Measurements from ENCODE around the gene PELI3.
"Not testable (repeated sequence)": the region's sequence is repeated elsewhere in the genome, so short reads cannot be mapped to it uniquely, and the experiment has no call there.

PELI3 gene

DNA sequence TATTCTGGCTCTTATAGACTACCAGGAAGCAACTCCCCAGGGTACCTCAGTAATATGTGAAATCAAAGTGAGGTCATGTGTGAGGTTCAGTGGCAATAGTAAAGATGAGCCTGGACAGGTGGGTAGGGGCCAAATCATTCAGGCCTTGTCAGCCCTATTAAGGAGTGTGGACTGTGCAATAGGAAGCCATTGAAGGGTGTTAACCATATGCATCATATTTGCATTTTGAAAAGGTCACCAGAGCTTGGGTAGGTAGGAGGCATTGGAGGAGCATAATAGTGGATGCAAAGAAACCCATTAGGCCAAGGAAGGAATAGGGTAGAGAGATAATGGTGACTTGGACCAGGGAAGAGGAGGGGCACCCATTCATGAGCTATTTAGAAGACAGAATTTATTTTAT lies 19.7 kb upstream of the PELI3 start:
- DNase-seq = no peak

GRCh38 chr11:66448523-66448922 lies 18.2 kb upstream of the PELI3 start:
- DNase-seq = no peak

GRCh38 chr11:66450560-66450959 lies 16.1 kb upstream of the PELI3 start:
- no peak for DNase-seq

DNA sequence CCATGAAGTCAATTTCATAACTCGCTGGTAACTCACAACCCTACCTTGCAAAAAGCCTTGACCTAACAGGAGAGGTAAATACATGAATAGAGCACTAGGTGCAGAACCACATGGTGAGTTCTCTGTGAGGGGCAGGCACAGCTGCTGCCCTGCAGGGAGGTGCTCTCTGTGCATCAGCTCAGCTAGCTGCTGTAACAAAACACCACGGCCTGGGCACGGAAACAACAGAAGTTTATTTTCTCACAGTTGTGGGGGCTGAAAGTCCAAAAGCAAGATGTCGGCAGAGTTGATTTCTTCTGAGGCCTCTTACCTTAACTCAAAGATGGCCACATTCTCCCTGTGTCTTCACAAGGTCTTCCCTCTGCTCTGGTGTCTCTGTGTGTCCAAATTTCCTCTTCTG lies 15.0 kb upstream of the PELI3 start:
- DNase-seq = no peak

DNA sequence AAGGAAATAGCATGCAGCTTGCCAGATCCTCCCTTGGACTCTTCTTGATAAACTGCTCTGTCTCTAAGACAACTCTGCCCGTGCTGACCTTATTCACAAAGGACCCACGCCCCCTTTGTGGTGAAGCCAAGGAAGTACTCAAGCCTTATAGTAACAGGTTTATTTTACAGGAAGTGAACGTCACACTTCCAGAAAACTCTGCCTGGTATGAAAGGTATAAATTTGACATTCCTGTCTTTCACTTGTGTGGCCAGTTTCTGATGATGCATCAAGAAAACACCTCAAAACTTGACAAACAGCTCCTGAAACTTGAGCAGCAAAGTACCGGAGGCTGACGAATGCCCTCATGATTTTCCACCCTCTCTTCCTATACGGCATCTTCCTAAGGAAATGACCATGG lies 12.5 kb upstream of the PELI3 start:
- no peak for DNase-seq

DNA sequence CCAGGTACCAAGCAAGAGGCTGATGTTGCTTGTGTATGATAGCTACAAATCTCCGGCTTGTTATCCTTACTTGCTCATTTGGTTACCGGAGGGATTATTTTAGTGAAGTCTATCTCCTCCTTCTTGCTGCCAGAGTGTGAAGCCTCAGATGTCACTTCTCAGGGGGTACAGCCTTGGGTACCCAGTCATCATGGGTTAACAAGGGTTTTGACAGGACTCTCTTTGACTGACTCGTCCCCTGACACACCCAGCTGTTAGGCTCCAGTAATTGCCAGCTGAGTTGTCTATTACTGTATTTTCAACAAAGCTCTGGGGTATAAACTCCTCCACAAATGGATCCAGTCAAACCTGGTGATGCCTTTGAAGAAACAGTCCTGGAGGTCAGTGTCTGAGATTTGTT lies 11.9 kb upstream of the PELI3 start:
- no peak for DNase-seq

- no peak for DNase-seq
Observed at GRCh38 chr11:66457826-66458225, 8.9 kb upstream of the PELI3 start.

DNA sequence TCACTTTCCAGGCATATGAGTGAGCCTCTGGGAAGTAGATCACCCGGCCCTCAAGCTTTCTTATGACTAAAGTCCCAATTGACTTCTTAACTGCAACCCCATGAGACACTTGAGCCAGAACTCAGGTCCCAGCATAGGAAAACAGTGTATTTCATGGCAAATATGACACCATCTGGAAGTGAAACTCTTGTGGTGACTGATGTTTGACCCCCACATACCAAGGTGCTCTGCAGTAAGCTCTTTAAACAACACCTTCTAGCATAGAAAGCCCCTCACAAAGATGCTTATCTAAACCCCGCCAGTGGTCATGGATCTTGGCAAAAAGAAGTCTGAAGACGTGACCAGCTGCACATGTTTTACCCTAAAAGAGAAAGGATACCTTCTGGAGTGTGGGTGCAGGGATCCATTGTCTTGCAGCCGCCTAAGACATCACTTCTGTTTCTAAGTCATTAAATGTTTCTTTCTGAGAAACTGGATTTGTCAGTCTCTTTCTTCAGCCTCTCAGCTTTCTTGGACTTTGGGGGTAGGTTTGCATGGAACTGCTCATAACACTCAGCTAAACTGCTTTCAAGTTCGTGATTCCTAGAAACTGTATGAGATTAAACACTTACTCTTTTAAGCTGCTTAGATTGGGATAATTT lies 7.4 kb upstream of the PELI3 start:
- DNase-seq = no peak

DNA sequence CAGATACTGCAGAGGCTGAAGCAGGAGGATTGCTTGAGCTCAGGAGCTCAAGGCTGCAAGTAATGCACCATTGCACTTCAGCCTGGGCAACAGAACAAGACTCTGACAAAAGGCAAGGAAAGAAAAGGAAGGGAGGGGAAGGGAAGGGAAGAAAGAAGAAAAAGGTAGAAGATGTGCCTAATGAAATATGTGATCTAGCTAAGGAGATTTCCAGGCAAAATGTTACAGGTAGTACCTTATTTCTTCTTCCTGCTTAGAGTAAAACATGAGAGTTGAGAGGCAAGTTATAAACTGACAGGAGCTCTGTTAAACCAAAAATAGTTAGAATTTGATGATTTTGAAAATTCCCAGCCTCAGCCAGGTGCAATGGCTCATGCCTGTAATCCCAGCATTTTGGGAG lies 4.7 kb upstream of the PELI3 start:
- no peak for DNase-seq

DNA sequence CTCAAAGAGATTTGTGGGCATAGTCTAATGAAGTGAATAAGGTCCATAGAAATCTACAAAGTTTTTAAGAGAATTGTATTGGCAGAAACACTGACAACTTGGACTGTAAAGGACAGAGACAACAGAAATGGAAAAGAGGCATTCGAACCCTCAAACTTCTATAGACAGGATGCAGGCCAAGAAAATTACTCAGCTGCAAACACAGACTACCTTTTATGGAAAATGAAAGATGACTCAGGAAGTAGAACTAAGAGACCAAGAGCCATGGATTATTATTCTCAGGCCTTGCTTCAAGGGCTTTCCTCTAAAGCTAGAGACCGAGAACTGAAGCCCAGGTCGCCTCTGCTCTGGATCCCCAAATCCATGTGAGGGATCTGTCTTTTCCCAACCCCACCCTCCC lies 3.8 kb upstream of the PELI3 start:
- DNase-seq = no peak

- not testable (repeated sequence) for DNase-seq
Observed at GRCh38 chr11:66464116-66464515, 2.6 kb upstream of the PELI3 start.

DNA sequence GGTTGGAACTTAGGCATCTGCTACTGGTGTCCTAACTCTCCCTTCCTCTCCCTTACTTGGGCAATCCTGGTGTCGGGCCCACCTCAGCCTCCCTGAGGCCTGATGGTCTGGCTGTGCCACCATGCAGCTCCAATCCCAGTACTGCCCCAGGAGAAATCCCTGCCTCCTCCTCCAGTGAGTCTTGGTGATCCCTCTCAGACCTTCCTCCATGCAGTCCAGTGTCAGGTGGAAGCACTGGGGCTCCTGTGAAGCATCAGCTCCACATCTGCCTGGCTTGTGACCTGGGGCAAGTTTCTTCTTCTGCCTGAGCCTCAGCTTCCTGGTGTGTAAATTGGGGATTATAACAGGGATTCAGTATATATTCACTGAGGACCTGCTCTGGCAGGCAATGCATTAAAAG lies 1.8 kb upstream of the PELI3 start:
- DNase-seq = no peak

- DNase-seq = no peak
Observed at GRCh38 chr11:66465373-66466224, 1.1 kb upstream of the PELI3 start.

DNA sequence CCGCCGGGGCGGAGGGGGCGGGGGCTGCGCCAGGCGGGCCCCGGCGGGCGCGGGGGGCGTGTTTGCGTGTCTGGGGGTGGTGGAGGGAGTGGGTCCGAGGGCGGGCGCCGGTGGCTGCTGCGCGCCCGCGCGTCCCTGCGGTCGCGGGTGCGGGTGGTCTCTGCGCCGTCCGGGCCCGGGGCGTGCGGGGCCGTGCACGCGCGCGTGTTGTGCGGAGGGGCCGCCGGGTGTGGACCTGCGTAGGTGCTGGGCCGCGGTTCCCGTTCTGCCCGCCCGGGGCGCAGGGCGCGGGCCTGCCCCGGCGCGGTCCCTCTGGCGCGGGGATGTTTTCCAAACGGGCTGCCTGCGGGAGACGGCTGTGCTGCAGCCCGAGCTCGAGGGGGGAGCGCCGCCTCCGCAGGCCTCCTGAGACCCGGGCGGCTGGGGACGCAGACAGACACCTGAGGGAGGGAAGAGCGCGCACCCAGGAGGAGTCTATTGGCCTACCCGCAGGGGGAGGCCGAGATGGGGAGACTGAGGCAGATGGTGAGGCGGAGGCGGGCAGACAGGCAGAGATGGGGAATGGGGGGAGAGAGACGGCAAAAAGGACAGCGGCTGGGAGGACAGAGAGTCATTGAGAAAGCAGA lies 442 bp downstream of the PELI3 start:
- no peak for DNase-seq

DNA sequence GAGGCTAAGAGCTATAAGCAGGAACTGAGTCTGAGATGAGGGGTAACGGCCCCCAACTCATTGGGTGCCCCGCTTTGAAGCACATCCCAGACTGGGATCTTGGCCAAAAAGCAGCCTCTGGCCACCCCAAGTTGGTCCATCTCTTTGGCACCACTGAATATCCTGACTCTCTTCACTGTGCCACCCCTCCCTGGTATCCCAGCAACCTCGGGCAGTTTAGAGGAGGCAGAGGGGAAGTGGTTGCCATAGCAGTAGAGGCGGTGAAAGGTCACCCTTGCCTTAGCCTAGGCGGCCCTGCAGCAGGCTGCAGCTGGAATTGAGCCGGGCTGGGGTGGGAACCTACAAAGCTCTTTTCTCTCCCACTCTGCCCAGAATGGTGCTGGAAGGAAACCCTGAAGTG lies 1.1 kb downstream of the PELI3 start:
- peak; percentile 21 for DNase-seq

GRCh38 chr11:66468691-66469090 lies 2.0 kb downstream of the PELI3 start:
- DNase-seq = no peak

- DNase-seq = no peak
Observed at GRCh38 chr11:66469441-66469840, 2.7 kb downstream of the PELI3 start.

DNA sequence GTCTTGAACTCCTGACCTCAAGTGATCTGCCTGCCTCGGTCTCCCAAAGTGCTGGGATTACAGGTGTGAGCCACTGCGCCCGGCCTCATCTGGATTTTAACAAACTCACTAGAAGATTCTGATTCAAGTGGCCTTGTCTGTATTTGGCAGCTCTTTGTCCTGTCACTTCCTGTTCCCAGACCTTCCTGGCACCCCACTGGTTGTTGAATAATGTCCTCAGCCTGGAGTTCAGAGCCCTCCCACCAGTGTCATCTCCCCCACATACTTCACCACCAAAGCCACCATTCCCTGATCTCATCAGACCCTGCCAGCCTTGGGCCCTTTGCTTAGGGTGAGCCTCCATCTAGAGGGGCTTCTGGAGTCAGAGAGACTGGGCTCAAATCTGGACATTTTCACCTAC lies 3.3 kb downstream of the PELI3 start:
- no peak for DNase-seq

- no peak for DNase-seq
Observed at GRCh38 chr11:66471142-66471541, 4.4 kb downstream of the PELI3 start.

GRCh38 chr11:66472054-66472453 lies 5.3 kb downstream of the PELI3 start:
- DNase-seq = no peak

DNA sequence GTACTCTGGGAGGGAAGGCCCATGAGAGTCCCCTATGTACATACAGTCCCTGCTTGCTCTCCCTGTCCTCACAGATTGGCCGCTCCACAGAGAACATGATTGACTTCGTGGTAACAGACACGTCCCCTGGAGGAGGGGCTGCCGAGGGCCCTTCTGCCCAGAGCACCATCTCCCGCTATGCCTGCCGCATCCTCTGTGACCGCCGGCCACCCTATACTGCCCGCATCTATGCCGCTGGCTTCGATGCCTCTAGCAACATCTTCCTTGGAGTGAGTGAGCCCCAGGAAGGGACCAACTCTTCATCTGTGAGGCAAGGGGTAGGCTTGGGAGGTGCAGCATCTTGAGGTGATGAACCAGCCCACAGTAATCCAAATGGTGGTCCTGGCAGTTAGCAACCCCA lies 6.5 kb downstream of the PELI3 start:
- no peak for DNase-seq

- no peak for DNase-seq
Observed at GRCh38 chr11:66473608-66474515, 7.2 kb downstream of the PELI3 start.
